ENCODE data around the gene RPS6KA5. TPM values are rescaled to one million over a fixed set of nuclear protein-coding genes. Genes with fewer than 3 reads are reported as not detected.
A peak's percentile ranks its signal among the peaks of the same experiment; 100 is the strongest.

RPS6KA5 gene
- total RNA-seq, 1 donor from 2014 or later: 11.3 TPM

DNA sequence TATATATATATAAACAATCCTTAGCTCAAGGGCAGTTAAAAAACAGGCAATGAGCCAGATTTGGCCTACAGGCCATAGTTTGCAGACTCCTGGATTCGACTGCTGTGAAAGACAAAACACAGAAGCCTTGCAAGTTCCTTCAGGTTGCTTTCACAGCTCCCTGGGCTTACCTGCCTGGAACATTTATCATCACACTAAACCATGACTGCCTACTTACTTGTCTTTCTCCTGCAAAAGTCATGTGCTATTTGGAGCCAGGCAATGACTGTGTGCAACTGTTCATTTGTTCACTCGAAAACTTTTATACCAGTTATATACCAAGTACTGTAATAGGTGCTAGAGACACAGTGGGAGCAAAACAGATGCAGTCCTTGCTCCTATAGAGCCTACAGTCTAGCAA lies 2.2 kb upstream of the RPS6KA5 start:
- Histone ChIP-seq H3K27me3 (ENCODE audit: low read depth) (no peaks in the 10 kb centered on the region), H3K4me3 (no peak overlapping the region), H3K36me3 (no peaks in the 10 kb centered on the region), H3K27ac (peak overlapping the region; percentile 22), H3K9me3 (no peaks in the 10 kb centered on the region), H3K4me1 (peaks cover 34% of the 10 kb centered on the region)
- intact Hi-C loops (cut with DNase I): no loop called here
- ATAC-seq (no peak), DNase-seq (no peak)
- TF ChIP-seq, protein P1, sequence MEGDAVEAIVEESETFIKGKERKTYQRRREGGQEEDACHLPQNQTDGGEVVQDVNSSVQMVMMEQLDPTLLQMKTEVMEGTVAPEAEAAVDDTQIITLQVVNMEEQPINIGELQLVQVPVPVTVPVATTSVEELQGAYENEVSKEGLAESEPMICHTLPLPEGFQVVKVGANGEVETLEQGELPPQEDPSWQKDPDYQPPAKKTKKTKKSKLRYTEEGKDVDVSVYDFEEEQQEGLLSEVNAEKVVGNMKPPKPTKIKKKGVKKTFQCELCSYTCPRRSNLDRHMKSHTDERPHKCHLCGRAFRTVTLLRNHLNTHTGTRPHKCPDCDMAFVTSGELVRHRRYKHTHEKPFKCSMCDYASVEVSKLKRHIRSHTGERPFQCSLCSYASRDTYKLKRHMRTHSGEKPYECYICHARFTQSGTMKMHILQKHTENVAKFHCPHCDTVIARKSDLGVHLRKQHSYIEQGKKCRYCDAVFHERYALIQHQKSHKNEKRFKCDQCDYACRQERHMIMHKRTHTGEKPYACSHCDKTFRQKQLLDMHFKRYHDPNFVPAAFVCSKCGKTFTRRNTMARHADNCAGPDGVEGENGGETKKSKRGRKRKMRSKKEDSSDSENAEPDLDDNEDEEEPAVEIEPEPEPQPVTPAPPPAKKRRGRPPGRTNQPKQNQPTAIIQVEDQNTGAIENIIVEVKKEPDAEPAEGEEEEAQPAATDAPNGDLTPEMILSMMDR (IDR thresholded peaks at IDR 0.05): no peak

- peak overlapping the region; percentile 50 for H3K4me3 ChIP-seq
- no peak for DNase-seq
- H3K27me3 ChIP-seq (ENCODE audit: low read depth): no peaks in the 10 kb centered on the region
- ATAC-seq: no peak
- intact Hi-C loops (cut with DNase I): no loop called here
- H3K27ac ChIP-seq: peak overlapping the region; percentile 96
- H3K36me3 ChIP-seq: no peaks in the 10 kb centered on the region
- TF ChIP-seq, protein P1 (IDR thresholded peaks at IDR 0.05): no peak
- peaks cover 34% of the 10 kb centered on the region for H3K4me1 ChIP-seq
- no peaks in the 10 kb centered on the region for H3K9me3 ChIP-seq
Measured at GRCh38 chr14:91061056-91061887, 831 bp upstream of the RPS6KA5 start.

GRCh38 chr14:91059576-91060350 lies 678 bp downstream of the RPS6KA5 start:
- intact Hi-C loops (cut with DNase I): no loop called here

GRCh38 chr14:91058042-91058581 lies 2.3 kb downstream of the RPS6KA5 start:
- H3K27ac ChIP-seq: no peak overlapping the region
- H3K9me3 ChIP-seq: no peaks in the 10 kb centered on the region
- DNase-seq: no peak
- TF ChIP-seq, protein P1 (IDR thresholded peaks at IDR 0.05): no peak
- no peaks in the 10 kb centered on the region for H3K27me3 ChIP-seq (ENCODE audit: low read depth)
- no peak overlapping the region for H3K4me3 ChIP-seq
- no peaks in the 10 kb centered on the region for H3K36me3 ChIP-seq
- H3K4me1 ChIP-seq: peaks cover 25% of the 10 kb centered on the region
- no peak for ATAC-seq
- intact Hi-C loops (cut with DNase I): no loop called here

More at GRCh38 chr14:91059576-91060350, 678 bp downstream of the RPS6KA5 start:
- H3K4me1 ChIP-seq: peaks cover 34% of the 10 kb centered on the region
- TF ChIP-seq, protein P1 (IDR thresholded peaks at IDR 0.05): no peak
- H3K27ac ChIP-seq: peak overlapping the region; percentile 96
- H3K9me3 ChIP-seq: no peaks in the 10 kb centered on the region
- no peaks in the 10 kb centered on the region for H3K36me3 ChIP-seq
- DNase-seq (peak; percentile 70), ATAC-seq (peak; percentile 74 to 76)
- H3K4me3 ChIP-seq: peak overlapping the region; percentile 68
- H3K27me3 ChIP-seq (ENCODE audit: low read depth): no peaks in the 10 kb centered on the region

DNA sequence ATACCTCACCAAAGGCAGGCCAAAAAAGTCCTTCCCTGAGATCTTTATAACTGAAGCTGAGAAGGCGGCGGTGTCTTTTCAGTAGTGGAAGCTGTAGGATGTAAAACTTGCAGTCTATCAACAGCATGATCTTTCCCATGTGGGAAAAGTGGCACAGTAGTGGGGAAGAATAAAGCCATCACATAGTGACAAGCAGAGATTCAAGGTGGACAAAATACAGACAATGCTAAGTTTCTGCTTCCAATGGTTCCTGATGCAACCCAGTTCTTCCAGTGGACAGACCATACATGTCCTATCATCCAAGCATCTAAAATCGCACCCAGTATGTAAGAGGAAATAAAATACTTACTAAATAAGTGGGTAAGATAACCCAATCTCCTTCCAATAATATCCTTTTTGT lies 4.1 kb downstream of the RPS6KA5 start:
- no peak for DNase-seq
- Histone ChIP-seq H3K4me1 (peaks cover 16% of the 10 kb centered on the region), H3K27me3 (ENCODE audit: low read depth) (no peaks in the 10 kb centered on the region), H3K4me3 (no peak overlapping the region), H3K36me3 (no peaks in the 10 kb centered on the region), H3K27ac (no peak overlapping the region), H3K9me3 (no peaks in the 10 kb centered on the region)
- TF ChIP-seq, protein P1 (IDR thresholded peaks at IDR 0.05): no peak
- no peak for ATAC-seq
- intact Hi-C loops (cut with DNase I): no loop called here
